Lower leg skin (tissue), 4 donors: ENCODE data around the gene SH2D7. TPM values are rescaled to one million over a fixed set of nuclear protein-coding genes. Genes with fewer than 3 reads are reported as not detected.
A peak's percentile ranks its signal among the peaks of the same experiment; 100 is the strongest.
"Not testable (repeated sequence)": the region's sequence is repeated elsewhere in the genome, so short reads cannot be mapped to it uniquely, and the experiment has no call there.

ENCODE experiments used
- DNase-seq, 2 donors: peaks; one replicate each; pipeline ENCODE4 v3.0.0-alpha.2; 2019; ENCODE audit warnings: low spot score in 2 of 2
- H3K4me3 ChIP-seq: fragments of 200-600 bp; sonication (generic); 2 replicates; pipeline ENCODE4 v1.5.1; 2017; ENCODE audit warnings: mild to moderate bottlenecking, low read depth; ENCODE audit not compliant: poor library complexity, severe bottlenecking
- POLR2A ChIP-seq, 2 donors: fragments of 450-650 bp; IDR thresholded peaks; one replicate each; pipeline ENCODE4 v1.6.1; 2016 to 2017; ENCODE audit warnings: antibody characterized with exemption in 2 of 2, mild to moderate bottlenecking in 1 of 2, moderate library complexity in 1 of 2
- WGBS, 2 donors: methylation state at CpG; one replicate each; pipeline ENCODE4 v1.1.5; 2018; 5-methylcytosine and 5-hydroxymethylcytosine counted together
- intact Hi-C: fragments of 100-400 bp; cut with DNase I; formaldehyde crosslinking; loops from one replicate; pipeline ENCODE4 v1.15.0; 2023; ENCODE audit warnings: low total_unique reads
- total RNA-seq, 4 donors: library from RNA; depleted of rRNA; stranded (reverse); fragments of >200 nt; gene quantifications; one replicate each; pipeline ENCODE4 v1.1.0, GENCODE V29; 2016
- TF ChIP-seq, protein P1 (sequence below), 3 donors: fragments of 450-650 bp; IDR thresholded peaks; one replicate each; pipeline ENCODE4 v1.5.1; 2016; ENCODE audit warnings: antibody characterized with exemption in 3 of 3, mild to moderate bottlenecking in 3 of 3, moderate library complexity in 2 of 3

SH2D7 gene
- total RNA-seq, 4 donors from 2014 or later: not detected

DNA sequence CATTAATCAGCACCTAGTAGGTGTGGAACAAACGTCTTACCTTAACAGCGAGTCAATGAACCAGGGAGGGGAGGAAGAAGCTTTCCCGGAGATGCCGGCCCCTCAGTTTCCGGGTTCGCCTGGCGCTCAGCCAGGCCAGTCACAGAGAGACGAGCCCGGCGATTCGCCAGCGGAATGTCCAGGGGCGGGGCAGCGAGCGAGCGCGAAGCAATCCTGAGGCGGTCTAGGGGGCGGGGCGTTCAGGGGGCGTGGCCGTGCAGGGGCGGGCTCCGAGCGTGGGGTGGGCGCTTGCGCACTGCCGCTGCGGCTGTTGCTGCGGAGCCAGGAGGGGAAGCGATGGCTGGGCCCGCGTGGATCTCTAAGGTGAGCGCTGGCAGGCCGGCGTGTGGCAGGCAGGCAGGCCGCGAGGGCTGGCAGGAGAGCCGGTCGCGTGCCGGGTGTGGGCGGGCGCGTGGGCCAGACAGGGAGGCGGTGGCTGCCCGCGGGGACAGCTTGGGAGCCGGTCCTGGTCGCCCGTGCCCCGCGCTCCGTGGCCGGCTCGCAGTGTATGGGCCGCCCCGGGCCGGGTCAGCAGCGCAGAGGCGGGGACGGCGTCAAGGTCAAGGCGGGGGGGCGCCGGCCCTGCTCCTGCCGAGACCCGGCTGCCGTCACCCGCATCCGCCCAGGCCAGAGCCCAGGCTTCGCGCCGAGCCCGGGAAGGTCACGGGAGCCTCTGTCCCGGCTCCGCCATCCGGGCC is 56.9 kb downstream of the SH2D7 start, which contains the start of gene IDH3A:
Gene IDH3A, plus strand, starts transcription at position 295 of the 737 bp plus-strand sequence. Its CDS starts 42 bp downstream, at position 337.
- intact Hi-C loops: no loop called here
- WGBS, 2 donors: 1 to 3% methylated on average over 8 to 31 of the region's 79 CpGs
- H3K4me3 ChIP-seq: peak within 1 kb of the TSS; percentile 56
- TF ChIP-seq, protein P1, sequence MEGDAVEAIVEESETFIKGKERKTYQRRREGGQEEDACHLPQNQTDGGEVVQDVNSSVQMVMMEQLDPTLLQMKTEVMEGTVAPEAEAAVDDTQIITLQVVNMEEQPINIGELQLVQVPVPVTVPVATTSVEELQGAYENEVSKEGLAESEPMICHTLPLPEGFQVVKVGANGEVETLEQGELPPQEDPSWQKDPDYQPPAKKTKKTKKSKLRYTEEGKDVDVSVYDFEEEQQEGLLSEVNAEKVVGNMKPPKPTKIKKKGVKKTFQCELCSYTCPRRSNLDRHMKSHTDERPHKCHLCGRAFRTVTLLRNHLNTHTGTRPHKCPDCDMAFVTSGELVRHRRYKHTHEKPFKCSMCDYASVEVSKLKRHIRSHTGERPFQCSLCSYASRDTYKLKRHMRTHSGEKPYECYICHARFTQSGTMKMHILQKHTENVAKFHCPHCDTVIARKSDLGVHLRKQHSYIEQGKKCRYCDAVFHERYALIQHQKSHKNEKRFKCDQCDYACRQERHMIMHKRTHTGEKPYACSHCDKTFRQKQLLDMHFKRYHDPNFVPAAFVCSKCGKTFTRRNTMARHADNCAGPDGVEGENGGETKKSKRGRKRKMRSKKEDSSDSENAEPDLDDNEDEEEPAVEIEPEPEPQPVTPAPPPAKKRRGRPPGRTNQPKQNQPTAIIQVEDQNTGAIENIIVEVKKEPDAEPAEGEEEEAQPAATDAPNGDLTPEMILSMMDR (IDR thresholded peaks at IDR 0.05): no peak
- no peak for TF ChIP-seq POLR2A (IDR thresholded peaks at IDR 0.05)
- DNase-seq: peak; percentile 98 to 100

DNA sequence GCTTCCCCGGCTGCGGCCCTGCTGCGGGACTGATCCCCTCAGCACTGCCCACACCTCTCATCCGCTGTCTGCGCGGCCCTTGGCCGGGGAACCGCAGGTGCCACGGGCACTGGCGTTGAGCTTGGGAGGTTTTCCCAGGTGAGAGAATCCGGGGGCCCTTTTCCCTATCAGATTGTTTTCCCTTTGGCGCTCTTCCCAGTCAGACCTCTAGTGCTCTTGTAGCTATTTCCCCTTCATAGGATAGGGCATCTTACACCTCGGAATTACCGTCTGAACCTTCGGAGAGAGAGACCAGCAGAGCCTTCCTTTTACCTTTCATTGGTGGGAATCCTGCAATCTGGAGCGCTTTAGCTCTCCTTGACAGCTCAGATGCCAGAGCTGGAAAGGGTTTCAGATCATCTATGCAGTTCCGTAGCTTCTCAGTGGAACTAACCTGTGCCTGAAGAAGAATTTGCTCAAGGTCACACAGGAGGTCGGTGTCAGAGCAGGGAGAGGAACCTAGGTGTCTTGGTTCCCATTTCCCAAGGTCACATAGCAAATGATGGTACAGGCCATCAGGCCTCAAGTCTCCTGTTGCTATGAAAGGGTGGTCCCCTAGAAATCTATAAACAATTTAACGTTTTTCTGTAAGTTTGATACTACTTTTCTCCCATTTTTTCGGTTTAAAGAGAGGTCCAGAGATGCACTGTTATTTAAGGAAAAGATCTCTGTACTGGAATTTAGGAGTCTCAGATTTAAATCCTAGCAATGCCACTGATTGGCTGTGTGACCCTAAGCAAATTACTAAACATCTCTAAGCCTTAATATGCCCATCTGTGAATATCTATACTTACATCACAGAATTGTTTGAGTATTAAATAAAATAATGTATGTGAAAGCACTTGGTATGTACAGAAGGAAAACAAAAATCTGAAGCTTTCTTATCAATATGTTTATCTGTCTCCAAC is 57.7 kb downstream of the SH2D7 start:
- DNase-seq: no peak
- TF ChIP-seq, protein P1 (IDR thresholded peaks at IDR 0.05): no peak
- TF ChIP-seq POLR2A (IDR thresholded peaks at IDR 0.05): no peak
- intact Hi-C loops: no loop called here
- H3K4me3 ChIP-seq: peak overlapping the region; percentile 56
- 11 to 20% methylated on average over 15 to 19 of the region's 20 CpGs for WGBS, 2 donors

DNA sequence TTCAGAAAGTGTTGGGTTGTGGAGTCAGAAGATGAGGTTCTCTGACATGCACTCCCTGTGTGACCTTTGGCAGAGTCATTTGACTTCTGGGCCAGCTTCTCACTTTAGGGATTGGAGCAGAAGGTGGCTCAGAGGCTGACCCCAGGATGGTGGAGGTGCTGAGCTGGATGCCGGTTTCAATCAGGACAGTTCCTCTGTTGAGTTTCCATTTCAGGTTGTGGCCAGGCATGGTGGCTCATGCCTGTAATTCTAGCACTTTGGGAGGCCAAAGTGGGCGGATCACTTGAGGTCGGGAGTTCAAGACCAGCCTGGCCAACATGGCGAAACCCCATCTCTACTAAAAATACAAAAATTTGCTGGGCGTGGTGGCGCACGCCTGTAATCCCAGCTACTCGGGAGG is 58.7 kb downstream of the SH2D7 start:
- DNase-seq, H3K4me3 ChIP-seq, intact Hi-C loops: not testable (repeated sequence)
- 92 to 93% methylated on average over 8 of the region's 8 CpGs for WGBS, 2 donors

Other genes starting within 250 kb of the SH2D7 start
- 10 to 100 TPM; 32.4 to 41.7 (median 35.3) TPM for gene TBC1D2B, start 14.8 kb upstream of the SH2D7 start, total RNA-seq
- gene CIB2, start 38.9 kb downstream of the SH2D7 start, total RNA-seq: 10 to 100 TPM in 2 of 4 donors, 1 to 10 TPM in 2; 6.6 to 16.2 (median 10.9) TPM
- gene IDH3A, start 56.8 kb downstream of the SH2D7 start, total RNA-seq: 10 to 100 TPM; 51.0 to 77.2 (median 60.8) TPM
- gene ACSBG1, start 142.0 kb downstream of the SH2D7 start, total RNA-seq: 100 to 1,000 TPM in 1 of 4 donors, 10 to 100 TPM in 3; 75.9 to 131 (median 92.8) TPM
- 10 to 100 TPM; 36.9 to 66.8 (median 48.6) TPM for gene DNAJA4, start 172.0 kb downstream of the SH2D7 start, total RNA-seq
- gene SKIC8, start 207.0 kb downstream of the SH2D7 start, total RNA-seq: 10 to 100 TPM; 55.2 to 62.2 (median 59.4) TPM
- 1 to 10 TPM in 2 of 4 donors, under 1 TPM in 1, not detected in 1; 0.84 to 8.9 (median 2.0) TPM for gene CRABP1, start 247.8 kb downstream of the SH2D7 start, total RNA-seq